ENCODE results near the gene BABAM1. TPM values are rescaled to one million over a fixed set of nuclear protein-coding genes. Genes with fewer than 3 reads are reported as not detected.

The BABAM1 gene
- total RNA-seq, 3 donors from 2014 or later (not counting 1 experiment from before 2014, with no cell fraction given) = 106 to 127 (median 106) TPM

DNA sequence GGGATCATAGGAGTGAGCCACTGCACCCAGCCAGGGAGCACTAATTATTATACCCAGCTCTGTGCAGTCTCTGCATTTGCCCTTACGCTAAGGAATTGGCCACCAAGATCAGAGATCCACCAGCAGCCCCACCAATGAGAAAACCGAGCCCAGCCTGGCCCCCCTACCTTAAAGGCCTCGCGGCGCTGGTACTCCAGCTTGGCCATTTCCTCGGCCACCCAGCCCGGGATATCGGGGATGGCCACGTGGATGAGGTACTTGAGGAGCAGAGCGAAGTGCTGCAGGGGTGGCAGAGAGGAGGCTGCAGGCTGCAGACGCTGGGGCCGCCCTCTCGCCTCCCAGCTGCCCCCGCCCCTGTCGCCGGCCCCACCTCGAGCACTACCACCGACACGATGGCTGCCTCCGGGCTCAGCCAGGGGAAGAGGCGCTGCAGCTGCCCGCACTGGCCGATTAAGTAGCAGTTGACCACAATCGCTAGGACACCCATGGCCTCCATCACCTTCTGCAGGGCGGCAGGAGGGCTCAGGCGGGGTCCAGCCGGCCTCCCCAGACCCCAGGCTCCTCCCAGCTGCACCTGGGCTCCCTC lies 59.9 kb downstream of the BABAM1 start:
- no peak for TF ChIP-seq CTCF (IDR thresholded peaks at IDR 0.05)
- Mint-ChIP-seq H3K4me1 (peaks cover 0 to 18% of the 10 kb centered on the region in 2 donors), H3K36me3 (no peaks in the 10 kb centered on the region), H3K4me3 (peak overlapping the region; percentile 11), H3K27me3 (ENCODE audit: low read depth in 2 of 2) (no peaks in the 10 kb centered on the region), H3K27ac (no peak overlapping the region), H3K9me3 (no peaks in the 10 kb centered on the region)
- Histone ChIP-seq H3K4me3 (ENCODE audit: low read length) (no peak overlapping the region), H3K27ac (ENCODE audit: low read length) (no peak overlapping the region), H3K9me3 (ENCODE audit: control insufficient read depth, insufficient read depth, low read length) (no peaks in the 10 kb centered on the region), H3K27me3 (ENCODE audit: control insufficient read depth, insufficient read depth, low read length) (no peaks in the 10 kb centered on the region), H3K36me3 (ENCODE audit: control insufficient read depth, insufficient read depth, low read length) (no peaks in the 10 kb centered on the region), H3K4me1 (ENCODE audit: control insufficient read depth, insufficient read depth, low read length) (peaks cover 22% of the 10 kb centered on the region)
- WGBS (ENCODE audit: insufficient coverage) = 93% methylated on average over 27 of the region's 27 CpGs
- DNase-seq = no peak
- ATAC-seq = no peak
- intact Hi-C loops (cut with micrococcal nuclease) = no loop called here

GRCh38 chr19:17327654-17328516 lies 60.6 kb downstream of the BABAM1 start:
- Histone ChIP-seq H3K4me3 (ENCODE audit: low read length) (peak overlapping the region; percentile 49), H3K27me3 (ENCODE audit: control insufficient read depth, insufficient read depth, low read length) (no peaks in the 10 kb centered on the region), H3K27ac (ENCODE audit: low read length) (peak overlapping the region; percentile 40), H3K9me3 (ENCODE audit: control insufficient read depth, insufficient read depth, low read length) (no peaks in the 10 kb centered on the region), H3K36me3 (ENCODE audit: control insufficient read depth, insufficient read depth, low read length) (no peaks in the 10 kb centered on the region), H3K4me1 (ENCODE audit: control insufficient read depth, insufficient read depth, low read length) (peaks cover 22% of the 10 kb centered on the region)
- H3K27ac Mint-ChIP-seq = peak overlapping the region in 1 of 2 donors; percentile 24
- intact Hi-C loops (cut with micrococcal nuclease) = no loop called here
- peak overlapping the region; percentile 81 for H3K4me3 Mint-ChIP-seq
- H3K27me3 Mint-ChIP-seq (ENCODE audit: low read depth in 2 of 2) = no peaks in the 10 kb centered on the region
- peak in 1 of 2 donors; percentile 76 for DNase-seq
- H3K4me1 Mint-ChIP-seq = peaks cover 3 to 18% of the 10 kb centered on the region in 2 donors
- no peaks in the 10 kb centered on the region for H3K9me3 Mint-ChIP-seq
- H3K36me3 Mint-ChIP-seq = no peaks in the 10 kb centered on the region
- TF ChIP-seq CTCF (IDR thresholded peaks at IDR 0.05) = no peak
- WGBS (ENCODE audit: insufficient coverage) = 37% methylated on average over 63 of the region's 64 CpGs
- ATAC-seq = peak; percentile 79 to 81 (median 80)

Other genes starting within 250 kb of the BABAM1 start
- 1 to 10 TPM; 3.6 to 4.9 (median 4.7) TPM for gene CPAMD8, start 240.6 kb upstream of the BABAM1 start, total RNA-seq
- 10 to 100 TPM; 10.3 to 13.5 (median 10.4) TPM for gene HAUS8, start 192.0 kb upstream of the BABAM1 start, total RNA-seq
- 100 to 1,000 TPM; 321 to 378 (median 365) TPM for gene MYO9B, start 191.7 kb upstream of the BABAM1 start, total RNA-seq
- gene USE1, start 52.1 kb upstream of the BABAM1 start, total RNA-seq = 10 to 100 TPM; 16.4 to 21.1 (median 20.9) TPM
- gene OCEL1, start 41.2 kb upstream of the BABAM1 start, total RNA-seq = 10 to 100 TPM; 28.1 to 39.1 (median 37.0) TPM
- gene NR2F6, start 21.5 kb upstream of the BABAM1 start, total RNA-seq = 1 to 10 TPM; 1.3 to 4.2 (median 1.8) TPM
- gene USHBP1, start 2.7 kb upstream of the BABAM1 start, total RNA-seq = not detected
- 1 to 10 TPM; 1.3 to 3.6 (median 2.0) TPM for gene ANKLE1, start 14.5 kb downstream of the BABAM1 start, total RNA-seq
- gene ABHD8, start 36.0 kb downstream of the BABAM1 start, total RNA-seq = 1 to 10 TPM; 7.5 to 10.0 (median 9.7) TPM
- 10 to 100 TPM; 26.9 to 40.8 (median 39.4) TPM for gene MRPL34, start 38.4 kb downstream of the BABAM1 start, total RNA-seq
- gene DDA1, start 42.1 kb downstream of the BABAM1 start, total RNA-seq = 10 to 100 TPM; 32.2 to 42.5 (median 37.7) TPM
- 10 to 100 TPM; 18.5 to 24.7 (median 19.1) TPM for gene ANO8, start 67.4 kb downstream of the BABAM1 start, total RNA-seq
- gene GTPBP3, start 70.1 kb downstream of the BABAM1 start, total RNA-seq = 10 to 100 TPM; 21.6 to 33.0 (median 27.7) TPM
- gene PLVAP, start 109.9 kb downstream of the BABAM1 start, total RNA-seq = under 1 TPM in 2 of 3 donors, not detected in 1; 0.33 to 0.53 TPM
- 1 to 10 TPM in 2 of 3 donors, not detected in 1; 2.7 TPM for gene CCDC194, start 126.8 kb downstream of the BABAM1 start, total RNA-seq
- gene BST2, start 138.2 kb downstream of the BABAM1 start, total RNA-seq = 100 to 1,000 TPM in 2 of 3 donors, 10 to 100 TPM in 1; 84.8 to 106 (median 100) TPM
- gene MVB12A, start 152.6 kb downstream of the BABAM1 start, total RNA-seq = 10 to 100 TPM; 28.4 to 30.1 (median 29.4) TPM
- gene TMEM221, start 181.2 kb downstream of the BABAM1 start, total RNA-seq = not detected
- not detected for gene NXNL1, start 193.5 kb downstream of the BABAM1 start, total RNA-seq
- gene SLC27A1, start 203.1 kb downstream of the BABAM1 start, total RNA-seq = 10 to 100 TPM; 12.9 to 26.2 (median 16.3) TPM
- 10 to 100 TPM; 52.9 to 58.1 (median 57.8) TPM for gene PGLS, start 244.2 kb downstream of the BABAM1 start, total RNA-seq